Adrenal gland (tissue), 12 donors: ENCODE measurements around the gene VPREB1. TPM values are rescaled to one million over a fixed set of nuclear protein-coding genes. Genes with fewer than 3 reads are reported as not detected.
"Not testable (repeated sequence)": the region's sequence is repeated elsewhere in the genome, so short reads cannot be mapped to it uniquely, and the experiment has no call there.

ENCODE experiments used
- DNase-seq, 7 donors: peaks; one replicate each; pipeline ENCODE4 v3.0.0-alpha.2; 2019 to 2020
- H3K27ac ChIP-seq, 5 donors: fragments of 200-600 bp; sonication (generic) in 4 of 5; 1 replicate in 3 of 5; 2 replicates in 2 of 5; pipeline versions ENCODE4 v1.5.1 to v1.8.0; 2016 to 2020; ENCODE audit warnings: mild to moderate bottlenecking in 1 of 5
- H3K27me3 ChIP-seq: fragments of 200-600 bp; 2 replicates; pipeline ENCODE4 v1.8.0; 2021
- H3K36me3 ChIP-seq, 2 donors: fragments of 200-600 bp; replicated peaks in 1 of 2; 1 replicate in 1 of 2; 2 replicates in 1 of 2; pipeline versions ENCODE4 v1.5.1 to v1.8.0; 2018 to 2022
- H3K4me1 ChIP-seq, 2 donors: fragments of 200-600 bp; replicated peaks in 1 of 2; 1 replicate in 1 of 2; 2 replicates in 1 of 2; pipeline versions ENCODE4 v1.5.1 to v1.8.0; 2018 to 2021
- H3K4me3 ChIP-seq, 4 donors: fragments of 200-600 bp; sonication (generic) in 3 of 4; one replicate each; pipeline ENCODE4 v1.5.1; 2016 to 2018
- H3K9me3 ChIP-seq, 3 donors: fragments of 200-600 bp; sonication (generic) in 1 of 3; replicated peaks in 1 of 3; 1 replicate in 2 of 3; 2 replicates in 1 of 3; pipeline versions ENCODE4 v1.5.1 to v1.8.0; 2016 to 2021
- WGBS, 4 donors: extraction: QIAGEN DNeasy Blood & Tissue Kit in 2 of 4; methylation state at CpG; one replicate each; pipeline versions ENCODE4 v1.1.5 to v1.1.7; 2013 to 2017; 5-methylcytosine and 5-hydroxymethylcytosine counted together
- intact Hi-C, 2 donors: fragments of 100-400 bp; cut with DNase I; formaldehyde crosslinking; loops; one replicate each; pipeline versions ENCODE4 v1.14.1 to v1.15.0; 2022 to 2023
- polyA plus RNA-seq, 3 donors: library from polyadenylated mRNA; stranded (reverse); fragments of 200-250 nt in 2 of 3; fragments of 350-450 nt in 1 of 3; fragmentation: Illumina TruSeq in 1 of 3; extraction: RNeasy Lipid Tissue Mini Kit (QIAGEN cat#74804) in 1 of 3; gene quantifications; one replicate each; pipeline ENCODE4 v1.2.3, GENCODE V29; 2013 to 2014
- total RNA-seq, 9 donors: library from RNA; depleted of rRNA in 4 of 9; stranded (reverse); fragments of >200 nt in 4 of 9; fragments of 120-200 nt in 1 of 9; fragmentation: NEBNext Ultra II Directional in 1 of 9; extraction: Animal tissue kit (Norgen Biotek cat#: 25700) in 1 of 9; gene quantifications; one replicate each; pipeline versions ENCODE4 v1.1.0 to v1.2.4, GENCODE V29; 2013 to 2023
- donor health status: healthy with polysubstance abuse.
- donor health status: Bipolar disorder and iron deficiency.
- donor health status: DM: yes; HTN: yes; CAD: no.
- donor health status: DM: no; HTN: no; CAD: no.
- donor health status: DM: no; HTN: no; CAD: no.
- donor health status: DM: yes; HTN: yes; CAD: no.

Gene VPREB1
- total and polyA plus RNA-seq, 12 donors = not detected

DNA sequence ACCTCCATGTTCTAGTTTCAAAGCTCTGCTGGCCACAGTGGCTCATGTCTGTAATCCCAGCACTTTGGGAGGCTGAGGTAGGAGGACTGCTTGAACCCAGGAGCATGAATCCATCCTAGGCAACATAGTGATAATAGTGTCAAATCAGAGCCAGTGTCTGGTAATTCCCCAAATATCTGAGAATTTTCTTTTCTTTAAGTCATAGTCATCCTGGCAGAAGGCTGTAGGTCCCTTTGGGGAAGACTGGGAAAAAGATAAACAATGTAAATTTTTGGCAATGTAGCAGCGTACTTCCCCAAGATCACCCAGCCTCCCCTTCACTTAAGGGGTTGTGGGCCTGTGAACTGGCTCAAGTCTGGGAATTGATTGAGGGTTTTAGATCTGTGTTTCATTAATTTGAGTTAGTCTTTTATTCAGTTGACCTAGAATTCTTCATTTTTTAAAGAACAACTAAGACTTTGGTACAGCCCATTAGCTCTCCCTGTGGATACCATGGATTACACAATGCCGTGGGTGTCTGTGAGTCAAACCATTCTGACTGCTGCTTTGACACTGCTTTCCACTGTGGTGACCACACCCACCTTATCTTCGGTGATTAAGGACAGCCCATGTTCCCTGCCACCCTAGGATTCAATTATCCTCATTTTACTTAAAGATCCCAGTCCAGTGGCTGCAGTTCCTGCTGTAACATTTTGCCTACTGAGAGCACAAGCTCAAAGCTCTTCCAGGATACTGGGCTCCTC lies 17.9 kb downstream of the VPREB1 start:
- DNase-seq = peak in 4 of 7 donors; percentile 39 to 61 (median 51)
- WGBS, 4 donors = 29 to 35% (median 33%) methylated on average over 3 of the region's 3 CpGs
- H3K36me3 ChIP-seq, H3K9me3 ChIP-seq, H3K27ac ChIP-seq, intact Hi-C loops, H3K4me1 ChIP-seq, H3K4me3 ChIP-seq, H3K27me3 ChIP-seq: not testable (repeated sequence)

DNA sequence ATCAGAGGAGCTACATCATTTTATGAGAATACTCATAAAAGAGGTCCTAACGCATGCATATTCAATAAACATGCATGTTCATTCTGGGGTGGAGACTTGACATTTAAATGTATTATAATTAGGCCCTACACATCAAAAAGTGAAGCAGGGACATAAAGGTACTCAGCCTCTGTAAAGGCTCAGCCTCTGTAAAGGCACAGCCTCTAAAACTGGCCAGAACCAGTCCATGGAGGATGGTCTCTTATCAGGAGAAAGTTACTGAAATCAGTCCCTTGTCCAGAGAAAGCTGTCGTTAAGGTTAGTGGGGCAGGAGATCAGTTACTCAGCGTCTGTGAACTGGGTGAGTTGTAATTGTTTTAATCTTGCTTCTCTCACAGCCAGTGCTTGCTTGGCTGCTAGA lies 19.2 kb downstream of the VPREB1 start:
- intact Hi-C loops, H3K4me3 ChIP-seq, H3K36me3 ChIP-seq, DNase-seq, H3K27ac ChIP-seq, H3K27me3 ChIP-seq, H3K4me1 ChIP-seq, H3K9me3 ChIP-seq: not testable (repeated sequence)
- 54 to 77% (median 75%) methylated on average over 2 to 3 of the region's 3 CpGs for WGBS, 4 donors

DNA sequence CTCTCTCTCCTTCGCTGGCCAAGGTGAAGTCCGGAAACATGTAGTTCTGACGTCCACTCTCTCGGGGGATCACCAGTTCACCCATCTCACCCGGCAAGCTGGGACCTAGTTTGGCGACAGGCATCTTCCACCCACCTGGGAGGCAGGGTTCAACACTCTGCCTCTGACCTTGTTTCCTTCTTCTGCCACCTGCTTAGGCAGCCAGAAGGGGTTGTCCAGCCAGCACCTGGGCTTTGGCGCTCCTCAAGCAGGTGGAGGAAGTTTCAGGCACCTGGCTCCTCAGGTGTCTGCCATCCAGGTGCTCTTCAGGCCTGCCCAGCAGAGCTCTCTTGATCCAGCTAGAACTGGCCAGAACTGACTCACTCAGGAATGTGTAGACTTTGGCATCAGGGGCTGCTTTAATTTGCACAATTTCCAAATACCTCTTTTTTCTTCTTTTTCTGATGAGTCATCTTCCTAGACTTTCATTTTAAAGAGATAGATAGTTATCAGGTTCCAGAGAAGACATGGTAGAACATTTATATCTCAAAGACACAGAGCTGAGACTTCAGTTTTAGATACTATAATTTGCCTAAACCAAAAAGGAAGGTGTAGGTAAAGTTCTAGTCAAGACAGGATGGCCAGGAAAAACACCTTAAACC lies 25.6 kb downstream of the VPREB1 start:
- H3K9me3 ChIP-seq, intact Hi-C loops, H3K4me1 ChIP-seq, DNase-seq, H3K36me3 ChIP-seq, H3K4me3 ChIP-seq, H3K27me3 ChIP-seq: not testable (repeated sequence)
- peak overlapping the region in 1 of 5 donors; percentile 58 for H3K27ac ChIP-seq
- WGBS, 4 donors = 92 to 93% methylated on average over 7 of the region's 7 CpGs; no CpG with 5 or more reads in 2 of the 4 donors

DNA sequence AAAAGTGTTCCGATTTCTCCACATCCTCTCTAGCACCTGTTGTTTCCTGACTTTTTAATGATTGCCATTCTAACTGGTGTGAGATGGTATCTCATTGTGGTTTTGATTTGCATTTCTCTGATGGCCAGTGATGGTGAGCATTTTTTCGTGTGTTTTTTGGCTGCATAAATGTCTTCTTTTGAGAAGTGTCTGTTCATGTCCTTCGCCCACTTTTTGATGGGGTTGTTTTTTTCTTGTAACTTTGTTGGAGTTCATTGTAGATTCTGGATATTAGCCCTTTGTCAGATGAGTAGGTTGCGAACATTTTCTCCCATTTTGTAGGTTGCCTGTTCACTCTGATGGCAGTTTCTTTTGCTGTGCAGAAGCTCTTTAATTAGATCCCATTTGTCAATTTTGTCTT lies 32.8 kb downstream of the VPREB1 start:
- H3K4me3 ChIP-seq, H3K27ac ChIP-seq, H3K4me1 ChIP-seq, H3K9me3 ChIP-seq, H3K27me3 ChIP-seq, H3K36me3 ChIP-seq, intact Hi-C loops, DNase-seq: not testable (repeated sequence)
- 92 to 100% (median 95%) methylated on average over 1 to 4 of the region's 4 CpGs for WGBS, 4 donors

DNA sequence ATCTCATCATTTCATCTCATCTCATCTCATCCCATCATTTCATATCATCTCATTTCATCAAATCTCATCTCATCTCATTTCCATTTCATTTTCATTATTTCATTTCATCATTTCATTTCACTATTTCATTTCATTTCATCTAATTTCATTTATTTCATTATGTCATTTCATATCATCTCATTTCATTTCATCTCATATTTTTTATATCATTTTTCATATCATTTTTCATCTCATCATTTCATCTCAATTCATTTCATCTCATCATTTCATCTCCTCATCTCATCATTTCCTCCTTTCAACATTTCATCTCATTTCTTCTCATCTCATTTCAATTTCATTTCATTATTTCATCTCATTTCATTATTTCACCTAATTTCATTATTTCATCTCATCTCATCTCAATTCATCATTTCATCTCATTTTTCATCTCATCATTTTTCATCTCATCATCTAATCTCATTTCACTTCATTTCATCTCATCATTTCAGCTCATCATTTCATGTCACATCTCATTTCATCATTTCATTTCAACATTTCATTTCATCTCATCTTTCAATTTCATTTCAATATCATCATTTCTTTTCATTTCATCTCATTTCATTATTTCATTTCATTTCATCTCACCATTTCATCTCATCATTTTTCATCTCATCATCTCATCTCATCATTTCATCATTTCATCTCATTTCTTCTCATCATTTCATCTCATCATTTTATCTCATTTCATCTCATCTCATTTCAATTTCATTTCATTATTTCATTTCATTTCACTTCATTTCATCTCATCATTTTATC lies 40.6 kb downstream of the VPREB1 start:
- H3K4me1 ChIP-seq, H3K27ac ChIP-seq, DNase-seq, H3K36me3 ChIP-seq, H3K4me3 ChIP-seq, H3K27me3 ChIP-seq, intact Hi-C loops, H3K9me3 ChIP-seq: not testable (repeated sequence)

DNA sequence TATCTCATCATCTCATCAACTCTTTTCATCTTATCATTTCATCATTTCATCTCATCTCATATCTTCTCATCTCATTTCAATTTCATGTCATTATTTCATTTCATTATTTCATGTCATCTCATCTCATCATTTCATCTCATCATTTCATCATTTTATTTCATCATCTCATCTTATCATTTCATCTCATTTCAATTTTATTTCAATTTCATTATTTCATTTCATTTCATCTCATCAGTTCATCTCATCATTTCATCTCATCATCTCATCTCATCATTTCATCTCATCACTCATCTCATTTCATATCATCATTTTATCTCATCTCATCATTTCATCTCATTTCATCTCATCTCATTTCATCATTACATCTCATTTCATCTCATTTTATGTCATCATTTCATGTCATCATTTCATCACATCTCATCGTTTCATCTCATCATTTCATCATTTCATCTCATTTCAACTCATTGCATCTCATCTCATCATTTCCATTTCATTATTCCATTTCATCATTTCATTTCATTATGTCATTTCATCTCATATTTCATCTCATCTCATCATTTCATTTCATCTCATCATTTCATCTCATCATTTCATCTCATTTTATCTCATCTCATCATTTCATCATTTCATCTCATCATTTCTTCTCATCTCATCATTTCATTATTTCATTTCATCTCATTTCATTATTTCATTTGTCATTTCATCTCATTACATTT lies 42.0 kb downstream of the VPREB1 start:
- H3K9me3 ChIP-seq, H3K27me3 ChIP-seq, H3K4me1 ChIP-seq, H3K36me3 ChIP-seq, H3K27ac ChIP-seq, intact Hi-C loops, H3K4me3 ChIP-seq, DNase-seq: not testable (repeated sequence)
- 93 to 96% methylated on average over 1 of the region's 1 CpG; no CpG with 5 or more reads in 2 of the 4 donors for WGBS, 4 donors

DNA sequence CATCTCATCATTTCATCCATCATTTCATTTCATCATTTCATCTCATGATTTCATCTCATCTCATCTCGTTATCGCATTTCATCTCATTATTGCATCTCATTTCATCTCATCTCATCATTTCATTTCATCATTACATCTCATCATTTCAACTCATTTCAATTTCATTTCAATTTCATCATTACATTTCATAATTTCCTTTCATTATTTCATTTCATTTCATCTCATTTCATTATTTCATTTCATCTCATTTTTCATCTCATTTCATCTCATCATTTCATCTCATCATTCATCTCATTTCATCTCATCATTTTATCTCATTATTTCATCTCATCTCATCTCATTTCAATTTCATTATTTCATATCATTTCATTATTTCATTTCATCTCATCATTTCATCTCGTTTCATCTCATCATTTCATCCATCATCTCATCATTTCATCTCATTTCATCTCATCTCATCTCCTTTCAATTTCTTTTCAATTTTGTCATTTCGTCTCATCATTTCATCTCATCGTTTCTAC lies 42.6 kb downstream of the VPREB1 start:
- H3K9me3 ChIP-seq, H3K27ac ChIP-seq, H3K4me3 ChIP-seq, H3K27me3 ChIP-seq, H3K36me3 ChIP-seq, intact Hi-C loops, DNase-seq, H3K4me1 ChIP-seq: not testable (repeated sequence)
- WGBS, 4 donors = 95 to 99% (median 96%) methylated on average over 5 of the region's 5 CpGs

DNA sequence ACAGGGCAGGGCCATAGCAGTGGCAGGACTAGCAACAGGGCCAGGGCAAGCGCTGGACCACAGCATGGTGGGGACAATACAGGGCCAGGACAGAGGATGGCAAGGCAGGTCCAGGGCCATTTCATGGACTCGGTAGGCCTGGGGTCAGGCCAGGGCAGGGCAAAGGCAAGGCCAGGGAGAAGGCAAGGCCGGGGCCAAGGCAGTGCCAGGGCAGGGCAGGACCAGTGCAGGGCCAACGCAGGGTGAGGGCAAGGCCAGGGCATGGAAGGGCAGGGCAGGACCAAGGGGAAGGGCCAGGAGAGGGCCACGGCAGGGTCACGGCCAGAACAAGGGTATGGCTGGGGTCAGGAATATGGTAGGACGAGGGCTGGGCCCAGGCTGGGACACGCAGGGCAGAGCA lies 45.1 kb downstream of the VPREB1 start:
- 89 to 100% (median 95%) methylated on average over 1 to 7 of the region's 8 CpGs for WGBS, 4 donors
- H3K36me3 ChIP-seq, H3K27ac ChIP-seq, DNase-seq, intact Hi-C loops, H3K4me1 ChIP-seq, H3K9me3 ChIP-seq, H3K27me3 ChIP-seq, H3K4me3 ChIP-seq: not testable (repeated sequence)

DNA sequence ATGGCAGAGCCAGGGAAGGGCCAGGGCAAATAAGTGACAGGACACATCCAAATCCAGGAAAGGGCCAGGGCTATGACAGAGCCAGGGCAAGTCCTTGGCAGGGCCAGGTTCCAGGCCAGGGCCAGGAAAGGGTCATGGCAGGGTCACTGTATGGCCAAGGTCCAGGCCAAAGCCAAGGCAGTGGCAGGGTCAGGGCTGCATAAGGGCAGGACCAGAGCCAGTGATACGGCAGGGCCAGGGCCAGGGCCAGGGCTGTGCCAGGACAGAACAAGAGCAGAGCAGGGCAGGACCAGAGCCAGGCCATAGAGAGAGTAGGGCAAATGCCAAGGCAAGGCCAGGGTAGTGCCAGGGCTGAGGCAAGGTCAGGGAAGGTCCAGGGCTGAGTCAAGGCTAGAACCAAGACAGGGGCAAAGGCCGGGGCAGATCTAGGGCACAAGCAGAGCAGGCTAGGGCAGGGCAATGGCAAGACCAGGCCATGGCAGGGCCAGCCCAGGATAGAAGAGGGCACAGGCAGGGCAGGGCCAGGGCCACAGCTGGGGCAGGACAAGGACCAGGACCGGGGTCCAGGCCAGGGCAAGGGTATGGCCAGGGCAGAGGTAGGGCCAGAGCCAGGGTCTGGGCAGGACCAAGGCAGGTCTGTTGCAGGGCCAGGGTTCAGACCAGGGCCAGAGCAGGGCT lies 46.7 kb downstream of the VPREB1 start:
- DNase-seq, H3K36me3 ChIP-seq, H3K27me3 ChIP-seq, H3K9me3 ChIP-seq, H3K4me1 ChIP-seq, intact Hi-C loops, H3K4me3 ChIP-seq: not testable (repeated sequence)
- H3K27ac ChIP-seq = peak overlapping the region in 1 of 5 donors; percentile 45
- WGBS, 4 donors = 69 to 95% (median 78%) methylated on average over 1 to 3 of the region's 3 CpGs

DNA sequence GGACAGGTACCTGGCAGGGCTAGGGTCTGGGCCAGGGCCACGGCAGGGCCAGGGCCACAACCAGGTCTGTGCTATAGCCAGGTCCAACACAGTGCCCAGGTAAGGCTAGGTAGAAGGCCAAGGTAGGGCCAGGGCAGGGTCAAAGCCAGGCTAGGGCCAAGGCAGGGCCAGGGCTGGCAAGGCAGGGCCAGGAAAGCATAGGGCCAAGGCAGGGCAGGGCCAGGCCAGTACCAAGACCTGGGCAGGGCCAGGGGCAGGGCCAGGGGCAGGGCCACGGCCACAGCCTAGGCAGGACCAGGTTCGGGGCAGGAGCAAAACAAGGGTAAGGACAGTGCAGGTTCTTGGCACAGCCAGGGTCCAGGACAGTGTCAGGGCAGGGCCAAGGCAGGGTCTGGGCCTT lies 48.1 kb downstream of the VPREB1 start:
- intact Hi-C loops, H3K9me3 ChIP-seq, H3K27me3 ChIP-seq, DNase-seq, H3K36me3 ChIP-seq, H3K4me3 ChIP-seq, H3K4me1 ChIP-seq: not testable (repeated sequence)
- 78 to 93% (median 90%) methylated on average over 3 of the region's 3 CpGs for WGBS, 4 donors
- peak overlapping the region in 1 of 5 donors; percentile 45 for H3K27ac ChIP-seq
